NCI-H2081 treated with DMSO at 0.1 percent for 48 hours (cell line): ENCODE measurements around the gene FRAT2.
"Not testable (repeated sequence)": the region's sequence is repeated elsewhere in the genome, so short reads cannot be mapped to it uniquely, and the experiment has no call there.

Experiments used
- DNase-seq: peaks from one replicate; lab custom pipeline; 2025; lab: John Stamatoyannopoulos, UW

Gene FRAT2

GRCh38 chr10:97290576-97291356, 43.8 kb downstream of the FRAT2 start:
- DNase-seq, result not testable (repeated sequence)

GRCh38 chr10:97290076-97290475, 44.5 kb downstream of the FRAT2 start:
- DNase-seq, result not testable (repeated sequence)
